Stimulated activated CD8-positive, alpha-beta memory T cell treated with anti-CD3 and anti-CD28 coated beads, Interleukin-15, amount 100 ng/mL, for 1 hour (primary cell): ENCODE data around the gene SEPTIN2.
A peak's percentile ranks its signal among the peaks of the same experiment; 100 is the strongest.
"Not testable (repeated sequence)": the region's sequence is repeated elsewhere in the genome, so short reads cannot be mapped to it uniquely, and the experiment has no call there.

Experiments
- DNase-seq: peaks from one replicate; pipeline ENCODE4 v3.0.0-alpha.2; 2020; ENCODE audit warnings: low read depth

Gene SEPTIN2

DNA sequence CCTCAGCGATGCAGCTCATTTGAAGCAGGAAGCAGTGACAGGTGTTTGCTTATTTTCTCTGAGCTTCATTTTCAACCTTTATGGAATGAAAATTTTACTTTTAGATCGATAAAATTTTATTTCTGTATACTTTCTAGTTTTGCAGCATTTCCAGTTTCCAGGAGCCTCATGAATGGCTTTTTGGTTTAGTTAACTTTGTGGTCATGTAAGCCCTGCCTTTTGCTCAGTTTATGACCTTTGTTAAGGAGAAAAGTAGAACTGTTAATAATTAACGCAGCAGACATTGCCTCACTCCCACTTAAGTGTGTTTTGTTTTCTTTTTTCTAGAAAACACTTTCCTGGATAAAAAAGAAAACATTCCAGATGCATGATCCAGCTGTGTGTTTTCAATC, 35.9 kb downstream of the SEPTIN2 start:
- no peak for DNase-seq

DNA sequence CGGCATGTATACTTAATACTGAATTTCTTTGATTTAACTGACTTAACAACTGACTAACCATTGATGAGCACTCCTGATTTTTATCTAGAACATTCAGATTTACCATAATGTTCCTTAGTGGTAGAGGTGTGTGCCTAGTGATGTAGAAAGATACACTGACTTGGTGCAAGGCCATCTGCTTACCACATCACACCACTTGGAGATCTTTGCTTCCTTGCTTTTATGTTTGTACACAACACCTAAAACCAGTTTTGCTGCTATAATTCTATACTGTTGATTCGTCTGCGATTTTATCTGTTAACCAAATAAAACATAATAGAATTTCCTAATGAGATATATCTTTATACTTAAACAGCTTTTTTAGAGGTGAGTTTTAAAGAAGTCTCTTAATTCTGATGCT, 36.5 kb downstream of the SEPTIN2 start:
- no peak for DNase-seq

DNA sequence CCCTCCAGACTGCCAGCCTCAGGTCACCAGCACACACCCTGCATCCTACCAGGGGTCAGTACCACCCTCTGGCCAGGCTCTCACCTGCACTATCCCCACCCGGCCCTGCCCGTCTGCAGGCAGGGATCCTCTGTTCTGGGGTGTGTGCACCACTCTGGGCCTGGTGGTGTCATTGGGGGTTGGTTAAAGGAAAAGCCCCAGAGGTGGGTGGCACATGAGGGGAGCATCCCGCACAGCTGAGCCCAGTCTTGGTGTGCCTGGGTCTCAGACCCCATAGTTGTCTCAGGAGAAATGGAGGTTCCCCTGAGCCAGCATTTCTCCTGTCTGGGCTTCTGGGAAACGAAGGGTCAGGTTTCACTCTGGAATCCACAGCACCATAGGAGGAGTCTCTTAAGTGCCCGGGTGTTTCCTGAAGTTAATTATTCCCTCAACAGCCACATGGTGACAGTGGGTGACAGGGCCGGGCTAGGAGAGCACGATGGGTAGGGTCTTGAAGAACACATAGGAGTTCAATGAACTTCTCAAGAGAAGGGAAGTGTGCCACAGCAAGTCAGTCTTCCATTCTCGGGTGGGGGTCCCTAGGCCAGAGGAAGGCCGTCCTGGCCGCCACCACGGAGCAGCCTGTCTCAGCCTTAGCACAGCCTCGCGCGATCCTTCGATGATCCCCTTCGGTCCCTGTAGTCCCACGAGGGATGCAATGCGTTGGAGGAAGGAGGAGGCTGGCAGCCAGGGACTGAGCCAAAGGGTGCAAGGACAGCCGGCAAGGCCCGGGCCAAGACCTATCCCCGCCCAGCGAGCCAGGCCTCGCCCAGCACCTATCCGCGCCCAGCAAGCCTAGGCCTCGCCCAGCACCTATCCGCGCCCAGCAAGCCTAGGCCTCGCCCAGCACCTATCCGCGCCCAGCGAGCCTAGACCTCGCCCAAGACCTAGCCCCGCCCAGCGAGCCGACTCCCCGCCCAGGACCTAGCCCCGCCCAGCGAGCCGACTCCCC, 39.2 kb downstream of the SEPTIN2 start:
- peak; percentile 39 for DNase-seq

DNA sequence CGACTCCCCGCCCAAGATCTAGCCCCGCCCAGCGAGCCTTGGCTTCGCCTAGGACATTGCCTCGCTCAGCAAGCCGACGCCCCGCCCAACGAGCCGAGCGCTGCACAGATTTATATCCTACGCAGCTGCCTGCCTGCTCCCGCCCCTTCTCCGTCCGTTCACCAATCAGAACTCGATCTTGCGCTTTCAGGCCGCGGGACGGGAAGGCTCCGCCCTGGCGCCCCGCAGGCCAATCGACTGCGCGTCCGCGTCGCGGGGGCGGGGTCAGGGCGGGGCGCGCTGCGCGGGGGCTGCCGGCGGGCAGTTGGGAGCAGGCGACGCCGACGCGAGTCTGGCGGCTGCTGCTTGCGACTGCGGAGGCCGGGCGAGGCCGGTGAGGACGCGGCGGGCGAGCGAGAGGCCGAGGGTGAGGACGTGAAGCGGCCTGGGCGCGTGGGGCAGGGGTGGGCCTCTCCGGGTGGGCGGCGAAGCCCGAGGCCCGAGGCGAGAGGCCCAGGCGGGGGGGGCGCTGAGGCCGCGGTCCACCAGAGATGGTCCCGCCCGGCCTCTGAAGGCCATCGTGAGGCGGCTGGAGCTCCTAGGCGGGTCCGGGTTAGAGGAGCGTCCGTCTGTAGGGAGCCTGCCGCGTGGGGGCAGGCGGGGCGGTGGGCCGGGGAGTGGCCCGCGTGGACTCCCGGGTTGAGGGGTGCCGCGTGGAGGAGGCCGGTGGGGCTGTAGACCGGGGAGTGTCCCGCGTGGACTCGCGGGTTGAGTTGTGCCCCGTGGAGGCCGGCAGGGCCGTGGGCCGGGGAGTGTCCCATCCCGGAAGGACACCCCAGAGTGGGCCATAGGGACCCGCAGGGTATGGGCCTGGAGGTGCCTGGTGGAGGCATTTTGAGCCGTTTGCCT, 40.5 kb downstream of the SEPTIN2 start, which contains the start of gene FARP2:
Gene FARP2 (plus strand): TSS at position 303 of the 888 bp plus-strand sequence. CDS start 16,823 bp downstream, outside the sequence.
- peak; percentile 90 for DNase-seq

DNA sequence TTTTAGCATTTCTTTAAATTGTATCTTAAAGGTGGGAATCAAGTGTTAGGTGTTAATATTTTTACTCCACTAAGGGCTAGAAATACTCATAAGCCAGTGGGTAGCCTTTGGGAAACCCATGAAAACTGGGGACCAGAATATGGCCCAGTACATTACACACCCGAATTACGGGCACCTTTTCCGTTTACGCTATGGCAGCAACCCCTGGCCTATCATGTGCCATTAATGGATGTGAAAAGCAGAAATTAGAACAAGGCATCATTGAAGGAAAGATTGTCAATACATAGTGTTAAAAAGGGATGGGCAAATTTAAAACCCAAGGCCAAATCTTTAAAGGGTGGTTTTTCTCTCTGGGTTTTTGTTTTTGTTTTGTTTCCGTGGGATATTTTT, 41.1 kb downstream of the SEPTIN2 start:
- no peak for DNase-seq

DNA sequence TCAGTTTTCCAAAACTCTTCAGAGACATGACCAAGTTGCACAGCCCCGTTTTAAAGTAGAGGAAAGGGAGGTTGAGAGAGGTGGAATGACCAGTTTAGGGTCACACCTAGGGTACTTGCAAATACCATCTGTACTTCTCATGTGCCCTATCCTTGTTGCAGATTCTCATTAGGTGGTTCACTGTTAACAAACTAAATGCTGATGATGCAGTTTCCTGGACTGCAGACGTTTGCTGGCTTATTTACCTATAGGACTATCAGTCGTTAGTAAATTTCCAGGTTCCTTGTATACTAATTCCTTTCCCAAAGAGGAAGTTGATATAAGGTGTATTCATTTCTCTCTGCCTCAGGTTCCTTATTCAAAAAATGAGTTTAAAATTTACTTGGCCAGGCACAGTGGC, 41.8 kb downstream of the SEPTIN2 start:
- DNase-seq, result no peak

DNA sequence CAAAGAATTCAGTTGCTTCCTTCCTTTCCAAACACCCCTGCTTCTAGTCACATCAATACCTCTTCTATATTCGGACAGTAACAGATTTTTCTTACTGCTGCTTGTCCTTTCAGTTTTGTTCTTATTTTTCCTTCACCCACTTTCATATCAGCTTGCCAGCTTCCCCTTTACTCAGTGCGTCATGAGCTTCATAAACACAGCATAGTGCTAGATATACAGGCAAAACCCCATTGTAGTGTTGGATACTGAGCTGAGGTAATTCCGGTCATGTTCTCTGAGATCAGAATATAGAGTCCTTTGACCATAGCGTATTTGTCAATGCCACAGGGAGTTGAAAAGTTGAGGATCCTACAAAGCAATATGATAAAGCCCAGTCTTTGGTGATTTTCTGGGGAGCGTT, 42.7 kb downstream of the SEPTIN2 start:
- DNase-seq, result no peak

DNA sequence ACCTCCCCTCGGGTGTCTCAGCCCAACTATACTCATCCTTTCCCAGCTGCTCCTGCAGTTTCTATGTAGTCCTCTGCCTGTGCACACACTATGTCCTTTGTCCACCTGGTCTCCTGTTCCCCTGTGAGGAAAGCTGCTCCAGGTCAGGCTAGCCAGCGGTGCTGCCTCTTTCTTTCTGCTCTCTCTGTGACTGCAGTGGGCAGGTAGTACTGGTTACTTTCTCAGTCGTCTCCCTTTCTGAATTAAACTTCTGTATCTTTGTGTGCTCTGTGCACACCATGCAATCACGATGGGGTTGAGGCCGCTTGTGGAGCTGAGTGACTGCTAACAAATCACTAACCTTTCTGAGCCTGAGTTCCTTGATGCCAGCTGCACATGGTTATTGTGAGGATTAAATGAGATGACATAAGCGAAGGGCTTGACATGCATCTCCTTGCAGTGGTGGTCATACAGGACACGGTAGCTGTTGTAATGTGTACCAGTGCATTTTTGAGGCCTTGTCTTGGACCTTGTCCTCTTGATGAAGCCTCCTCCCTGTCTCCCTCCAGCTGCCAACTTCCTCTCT, 43.8 kb downstream of the SEPTIN2 start:
- no peak for DNase-seq

DNA sequence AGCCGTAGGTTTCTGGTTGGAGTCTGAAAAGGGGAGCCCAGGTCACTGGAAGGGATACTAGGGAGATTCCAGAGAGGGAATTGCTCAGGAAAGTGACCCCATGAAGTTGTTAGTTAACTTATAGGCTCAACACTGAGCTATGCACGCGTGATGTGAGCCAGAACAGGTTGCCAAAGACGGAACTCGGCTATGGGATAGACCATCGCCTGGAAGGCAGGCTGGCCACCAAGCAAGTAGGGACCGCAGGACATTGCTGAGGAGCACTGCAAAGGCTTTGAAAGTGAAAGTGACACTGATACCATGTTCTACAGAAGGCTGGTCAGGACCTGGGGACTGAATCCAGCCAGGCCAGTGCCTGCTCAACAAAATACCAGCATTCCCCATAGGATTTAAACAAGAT, 47.7 kb downstream of the SEPTIN2 start:
- no peak for DNase-seq

DNA sequence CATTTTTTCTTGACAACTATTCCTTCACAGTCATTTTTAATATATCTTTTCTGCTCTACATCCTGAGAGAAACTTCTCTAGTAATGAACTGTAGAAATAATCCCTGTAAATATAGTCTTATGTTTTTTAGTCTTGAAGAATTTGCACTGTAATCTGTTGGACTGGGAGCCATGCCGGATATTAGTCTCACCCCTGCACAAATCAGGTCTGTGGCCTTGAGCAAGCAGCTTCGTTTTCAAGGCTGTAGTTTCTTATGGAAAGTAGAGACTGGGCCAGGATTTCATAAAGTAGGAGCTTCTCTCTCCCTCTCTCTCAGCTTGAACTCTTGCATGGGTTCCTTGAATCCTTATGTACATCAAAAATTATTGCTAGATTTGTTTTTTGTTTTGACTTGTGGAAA, 49.1 kb downstream of the SEPTIN2 start:
- DNase-seq, result no peak

DNA sequence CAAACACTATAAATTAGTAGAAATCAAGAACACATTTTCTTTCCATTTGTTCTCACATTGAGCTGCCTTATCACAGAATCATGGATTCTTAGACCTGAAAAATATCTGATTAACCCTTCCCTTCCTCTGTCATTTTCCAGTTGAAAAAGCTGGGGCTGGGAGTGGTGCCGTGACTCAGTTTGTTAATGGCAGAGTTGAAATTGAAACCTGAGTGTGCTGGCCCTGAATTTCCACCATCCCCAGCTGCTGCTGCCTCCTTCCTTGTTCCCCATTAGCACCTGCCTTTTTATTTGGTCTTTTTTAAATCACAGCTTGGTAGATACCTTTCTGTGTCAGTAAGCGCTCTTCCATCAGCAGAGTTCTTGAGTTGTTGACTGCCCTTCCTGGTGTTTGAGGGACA, 51.0 kb downstream of the SEPTIN2 start:
- no peak for DNase-seq

DNA sequence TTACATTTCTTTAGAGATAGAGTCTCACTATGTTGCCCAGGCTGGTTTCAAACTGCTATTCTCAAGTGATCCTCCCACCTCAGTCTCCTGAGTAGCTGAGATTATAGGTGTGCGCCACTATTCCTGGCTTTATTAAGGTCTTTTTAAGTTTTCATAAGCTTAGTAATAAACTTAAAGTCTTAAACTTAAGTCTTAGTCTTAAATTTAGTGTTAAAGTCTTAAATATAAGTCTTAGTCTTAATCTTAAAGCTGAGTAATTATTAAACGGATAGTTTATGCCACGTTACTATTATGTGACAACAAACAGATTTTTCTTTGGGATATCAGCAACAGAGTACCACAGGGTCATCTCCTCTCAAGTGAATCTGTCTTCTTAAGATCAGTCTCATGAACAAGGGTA, 52.9 kb downstream of the SEPTIN2 start:
- no peak for DNase-seq

DNA sequence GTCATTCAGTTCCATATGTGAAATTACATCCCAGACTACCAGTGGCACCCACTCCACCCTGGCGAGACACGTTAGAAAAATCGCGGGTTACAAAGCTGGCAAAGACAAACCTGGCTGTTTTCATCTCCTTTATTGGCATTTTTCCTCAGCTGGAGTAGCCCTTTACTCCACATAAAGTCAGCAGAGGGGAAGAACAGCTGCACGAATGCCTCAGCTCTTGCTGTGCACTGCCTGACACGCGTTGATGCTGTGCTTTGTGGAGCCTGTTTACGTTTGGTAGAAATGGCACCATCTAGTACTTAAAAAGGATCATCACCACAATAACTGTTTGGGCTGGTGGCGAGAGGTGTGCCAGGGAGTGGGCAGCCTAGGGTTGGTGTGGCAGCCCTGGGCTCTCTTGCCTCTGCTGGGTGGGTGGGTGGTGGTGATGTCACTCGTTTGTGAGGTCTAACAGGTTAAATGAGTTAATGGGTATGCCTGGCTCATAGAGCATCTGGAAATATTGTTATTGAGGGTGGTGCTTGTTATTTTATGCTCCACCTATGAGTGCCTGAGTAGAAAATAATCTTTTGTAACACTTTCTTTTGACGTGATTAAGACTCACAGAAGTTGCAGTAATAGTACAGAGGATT, 56.8 kb downstream of the SEPTIN2 start:
- no peak for DNase-seq

DNA sequence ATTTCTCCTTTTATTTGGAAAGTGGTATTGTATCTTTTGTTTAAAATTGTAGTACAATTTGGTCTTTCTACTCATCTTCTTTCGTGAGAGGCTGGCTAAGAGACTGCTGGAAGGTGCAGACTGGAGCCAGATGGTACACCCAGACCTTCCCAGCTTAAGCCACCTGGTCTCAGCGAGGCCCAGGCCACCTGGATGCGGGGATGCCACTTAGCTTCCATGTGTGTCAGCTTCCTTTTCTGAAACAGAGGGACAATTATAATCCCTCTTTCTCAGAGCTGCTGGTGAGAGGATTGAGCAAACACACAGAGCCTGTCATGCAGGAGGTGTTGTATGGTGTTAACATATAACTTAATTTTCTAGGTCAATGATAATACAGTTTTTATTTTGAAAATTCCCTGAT, 57.7 kb downstream of the SEPTIN2 start:
- no peak for DNase-seq

DNA sequence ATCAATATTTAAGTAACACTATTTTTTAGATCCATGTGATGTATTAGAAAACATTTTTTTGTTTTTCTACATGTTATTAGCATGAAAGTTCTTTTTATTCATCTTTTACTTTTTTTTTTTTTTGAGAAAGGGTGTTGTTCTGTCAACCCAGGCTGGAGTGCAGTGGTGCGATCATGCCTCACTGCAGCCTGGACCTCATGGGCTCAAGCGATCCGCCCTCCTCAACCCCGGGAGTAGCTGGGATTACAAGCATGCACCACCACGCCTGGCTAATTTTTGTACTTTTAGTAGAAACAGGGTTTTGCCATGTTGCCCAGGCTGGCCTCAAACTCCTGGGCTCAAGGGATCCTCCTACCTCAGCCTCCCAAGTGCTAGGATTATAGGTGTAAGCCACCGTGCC, 58.2 kb downstream of the SEPTIN2 start:
- DNase-seq, result not testable (repeated sequence)

DNA sequence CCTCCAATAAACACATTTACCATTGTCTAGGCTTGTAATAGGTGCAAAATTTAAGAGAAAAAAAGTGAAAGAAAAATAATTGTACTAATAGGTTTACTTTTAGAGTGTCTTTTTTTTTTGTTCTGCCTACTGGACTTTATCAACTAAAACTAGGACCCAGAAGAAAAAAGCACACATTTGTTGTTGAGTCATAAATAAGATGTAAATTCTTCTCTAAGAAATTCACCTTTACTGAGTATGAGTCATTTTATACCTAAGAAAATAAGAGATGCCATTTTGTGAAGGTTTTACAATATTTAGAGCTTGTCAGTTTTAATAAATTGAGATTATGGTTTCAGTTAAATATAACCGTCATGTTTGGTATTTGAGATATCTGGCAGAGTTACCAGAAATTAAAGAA, 59.6 kb downstream of the SEPTIN2 start:
- no peak for DNase-seq

DNA sequence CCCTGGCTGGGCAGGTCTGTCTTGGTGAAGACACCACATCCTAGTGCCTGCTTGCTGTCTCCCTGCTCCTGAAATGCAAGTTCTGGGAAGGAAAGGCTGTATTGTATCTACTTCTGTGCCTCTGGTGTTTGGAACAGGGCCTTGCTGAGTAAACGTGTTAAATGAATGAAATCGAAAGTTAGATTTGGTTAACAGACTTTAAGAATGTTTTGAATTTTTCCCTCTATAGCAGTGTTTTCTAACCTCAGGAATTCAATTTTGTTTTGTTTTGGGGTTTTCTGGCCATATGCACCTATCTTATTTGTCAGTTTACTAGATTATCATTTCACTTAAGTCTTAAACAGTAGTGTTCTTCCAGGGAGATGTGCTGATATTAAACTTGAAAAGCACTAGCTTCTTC, 61.1 kb downstream of the SEPTIN2 start:
- DNase-seq, result no peak

DNA sequence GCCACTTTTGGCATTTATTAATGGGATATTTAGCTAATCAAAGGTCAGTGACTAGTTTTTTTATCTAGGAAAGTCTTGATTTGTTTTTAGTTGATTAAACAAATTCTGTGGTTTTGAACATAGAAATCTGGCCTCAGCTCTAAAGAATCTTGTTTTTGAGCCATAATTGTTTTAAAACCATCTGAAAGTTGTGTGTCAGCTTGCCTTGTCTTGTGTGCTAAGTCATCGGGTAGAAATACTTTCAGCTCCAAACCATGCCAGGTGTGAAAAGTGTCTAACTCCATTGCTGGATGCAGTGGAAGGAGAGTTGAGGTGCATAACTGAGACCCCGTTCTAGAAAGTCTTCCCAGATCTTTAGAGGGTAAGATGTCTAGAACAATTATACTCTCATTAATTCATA, 63.1 kb downstream of the SEPTIN2 start:
- DNase-seq, result no peak

DNA sequence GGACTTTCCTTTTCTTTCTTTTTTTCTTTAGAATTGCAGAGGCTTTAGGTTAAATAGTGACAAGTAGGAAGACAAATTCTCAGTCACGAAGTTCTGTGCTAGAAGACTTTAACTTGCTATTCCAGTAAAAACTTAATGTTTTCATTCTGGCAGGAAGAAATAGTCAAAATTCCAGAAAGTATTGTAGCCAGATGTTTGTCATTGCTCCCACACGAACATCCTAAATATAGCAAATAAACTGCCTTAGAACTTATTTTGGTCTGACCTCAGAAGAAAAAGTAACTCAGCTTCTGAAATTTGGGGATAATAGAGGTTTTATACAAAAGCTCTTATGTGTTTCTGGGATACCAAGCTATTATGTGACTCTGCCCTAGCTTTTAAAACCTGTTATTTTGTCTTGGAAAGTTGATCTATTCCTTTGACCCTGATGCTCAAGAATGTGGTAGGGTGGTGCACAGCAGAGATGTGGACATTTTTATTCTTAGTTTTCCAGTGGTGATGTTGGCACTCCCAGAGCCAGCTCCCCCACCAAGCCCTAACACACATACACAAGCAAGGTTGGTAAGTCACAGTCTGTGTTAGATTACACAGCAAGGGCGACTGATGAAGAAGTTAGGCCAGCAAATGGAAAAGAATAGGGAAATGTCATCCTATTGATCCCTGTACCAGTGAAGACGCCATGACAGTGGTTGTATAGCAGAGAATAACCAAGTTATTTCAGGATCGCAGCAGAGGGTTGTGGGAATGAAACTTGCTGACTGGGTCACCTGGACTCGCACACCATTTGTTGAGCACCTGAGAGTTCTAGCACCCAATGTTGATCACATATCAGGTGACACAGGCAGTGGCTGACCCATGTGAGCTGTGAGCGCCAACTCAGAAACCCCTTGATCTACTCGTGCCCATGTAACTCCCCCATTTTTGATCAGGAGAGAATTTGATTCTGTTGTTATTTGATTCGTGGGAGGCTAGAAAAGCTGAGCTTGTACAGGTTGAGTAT, 64.1 kb downstream of the SEPTIN2 start:
- DNase-seq, result no peak

DNA sequence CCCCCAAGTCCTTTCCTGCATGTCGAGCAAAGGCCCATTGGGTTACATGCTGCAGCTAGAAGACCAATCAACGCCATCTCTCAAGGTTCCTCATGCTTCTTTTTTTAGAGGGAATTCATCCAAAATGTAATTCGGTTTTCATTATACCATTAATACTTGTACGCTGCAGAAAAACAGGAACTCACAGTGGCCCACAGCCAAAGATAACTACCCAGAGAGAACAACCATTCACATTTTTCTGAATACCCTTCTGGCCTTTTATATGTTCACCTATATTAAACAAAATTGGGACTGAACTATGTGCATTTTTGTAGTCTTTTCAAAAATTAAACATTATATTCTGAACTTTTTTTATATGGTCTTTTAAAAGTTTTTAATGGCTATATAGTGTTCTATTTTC, 66.1 kb downstream of the SEPTIN2 start:
- DNase-seq, result no peak

DNA sequence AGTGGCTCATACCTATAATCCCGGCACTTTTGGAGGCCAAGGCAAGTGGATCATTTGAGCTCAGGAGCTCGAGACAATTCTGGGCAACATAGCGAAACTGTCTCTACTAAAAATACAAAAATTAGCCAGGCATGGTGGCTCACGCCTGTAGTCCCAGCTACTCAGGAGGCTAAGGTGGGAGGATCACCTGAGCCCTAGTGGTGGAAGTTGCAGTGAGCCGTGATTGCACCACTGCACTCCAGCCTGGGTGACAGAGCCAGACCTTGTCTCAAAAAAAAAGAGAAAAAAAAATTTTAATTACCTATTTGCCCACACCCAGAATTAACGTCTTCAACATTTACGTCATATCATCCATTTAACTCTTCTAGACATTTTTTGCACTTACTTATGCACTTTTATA, 69.7 kb downstream of the SEPTIN2 start:
- not testable (repeated sequence) for DNase-seq
